Peyer's patch (tissue), 4 donors: ENCODE results near the gene NUP214.

Experiments used
- CTCF ChIP-seq, 6 experiments: fragments of 450-650 bp in 4 of 6; fragments of 200-600 bp in 2 of 6; sonication (generic) in 1 of 6; IDR thresholded peaks; one replicate each; pipeline ENCODE4 v1.5.1; 2017 to 2019; ENCODE audit warnings: antibody characterized with exemption in 6 of 6, mild to moderate bottlenecking in 3 of 6, moderate library complexity in 1 of 6
- POLR2A ChIP-seq, 2 donors: fragments of 450-650 bp; IDR thresholded peaks; one replicate each; pipeline ENCODE4 v1.5.1; 2017; ENCODE audit warnings: antibody characterized with exemption in 2 of 2, mild to moderate bottlenecking in 2 of 2, moderate library complexity in 2 of 2

DNA sequence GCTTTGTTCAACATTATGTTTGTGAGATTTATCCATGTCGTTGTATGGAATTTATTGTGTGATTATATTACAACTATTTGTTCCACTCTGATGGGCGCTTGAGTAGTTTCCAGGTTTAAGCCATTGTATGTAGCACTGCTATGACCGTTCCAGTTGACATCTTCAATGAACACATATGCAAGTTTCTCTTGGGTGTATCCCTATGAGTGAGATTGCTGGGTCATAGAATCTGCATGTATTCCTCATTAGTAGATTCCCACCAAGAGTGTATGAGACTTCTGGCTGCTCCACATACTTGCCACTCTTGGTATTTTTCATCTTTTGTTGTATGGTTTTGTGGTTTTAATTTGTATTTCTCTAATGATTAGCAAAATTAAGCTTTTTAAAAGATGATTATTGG lies 22.9 kb downstream of the NUP214 start:
- TF ChIP-seq POLR2A (IDR thresholded peaks at IDR 0.05) (no peak), CTCF (IDR thresholded peaks at IDR 0.05) (no peak)
